Stimulated activated CD8-positive, alpha-beta memory T cell treated with anti-CD3 and anti-CD28 coated beads, Interleukin-7, amount 100 ng/mL, for 24 hours (primary cell): ENCODE results near the gene MRPL54.
"Not testable (repeated sequence)": the region's sequence is repeated elsewhere in the genome, so short reads cannot be mapped to it uniquely, and the experiment has no call there.

Source experiments
- DNase-seq: peaks from one replicate; pipeline ENCODE4 v3.0.0-alpha.2; 2020; ENCODE audit warnings: low read depth

MRPL54 gene

DNA sequence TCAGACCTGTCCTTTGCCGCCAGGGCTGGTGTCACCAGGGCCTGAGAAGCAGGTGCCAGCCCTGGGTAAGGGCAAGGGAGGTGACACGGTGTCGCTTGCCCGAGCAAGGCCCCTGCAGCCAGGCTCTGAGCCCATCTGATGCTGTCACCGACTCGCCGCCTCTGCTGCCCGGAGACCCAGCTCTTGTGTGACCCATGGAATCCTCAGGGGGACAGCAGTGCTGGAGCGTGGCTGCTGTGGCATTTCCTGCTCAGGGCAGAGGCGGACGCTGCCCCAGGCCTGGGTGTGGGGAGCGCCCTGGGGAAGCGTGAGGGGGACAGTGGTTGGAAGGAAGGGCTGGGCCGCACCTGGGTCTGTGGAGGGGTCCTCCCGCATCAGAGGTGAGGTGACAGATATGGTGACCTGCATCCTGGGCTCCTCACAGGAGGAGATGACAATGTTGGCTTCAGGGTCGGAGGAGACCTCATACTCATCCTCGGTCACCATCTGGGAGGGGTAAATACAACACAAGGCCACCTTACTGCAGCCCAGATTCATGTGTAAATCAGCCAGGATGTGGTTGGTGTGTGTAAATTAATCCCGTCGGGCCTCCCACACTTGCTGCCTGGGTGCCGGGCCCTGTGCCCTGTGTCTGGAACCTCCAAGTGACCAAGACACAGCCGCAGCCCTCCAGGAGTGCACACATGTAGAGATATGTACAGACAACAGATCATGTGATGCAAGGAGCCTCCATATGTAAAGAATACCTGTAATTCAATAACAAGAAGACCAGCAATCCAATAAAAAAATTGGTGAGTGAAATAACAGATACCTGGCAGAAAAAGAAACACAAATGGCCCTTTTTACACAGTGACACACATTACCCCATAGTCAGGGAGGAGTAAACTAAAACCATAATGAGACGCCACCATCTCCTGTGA is 51.3 kb downstream of the MRPL54 start:
- no peak for DNase-seq

DNA sequence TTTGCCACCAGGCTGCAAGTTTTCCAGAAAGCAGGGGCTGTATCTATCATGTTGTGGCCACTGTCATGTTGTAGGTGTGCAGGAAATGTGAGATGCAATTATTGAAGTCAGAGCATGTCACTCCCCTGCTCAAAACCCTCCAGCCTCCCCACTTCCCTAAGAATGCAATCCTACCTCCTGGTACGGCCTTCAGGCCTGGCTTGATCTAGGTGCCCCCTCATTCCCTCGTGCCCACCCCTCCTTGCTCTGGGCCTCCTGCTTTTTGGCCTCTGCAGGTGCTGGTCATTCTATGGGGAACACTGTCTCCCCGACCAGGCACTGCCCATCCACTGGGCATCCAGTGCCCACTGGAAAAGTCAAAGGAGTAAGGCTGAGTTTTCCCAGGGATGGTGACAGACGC is 52.2 kb downstream of the MRPL54 start:
- DNase-seq, result no peak

DNA sequence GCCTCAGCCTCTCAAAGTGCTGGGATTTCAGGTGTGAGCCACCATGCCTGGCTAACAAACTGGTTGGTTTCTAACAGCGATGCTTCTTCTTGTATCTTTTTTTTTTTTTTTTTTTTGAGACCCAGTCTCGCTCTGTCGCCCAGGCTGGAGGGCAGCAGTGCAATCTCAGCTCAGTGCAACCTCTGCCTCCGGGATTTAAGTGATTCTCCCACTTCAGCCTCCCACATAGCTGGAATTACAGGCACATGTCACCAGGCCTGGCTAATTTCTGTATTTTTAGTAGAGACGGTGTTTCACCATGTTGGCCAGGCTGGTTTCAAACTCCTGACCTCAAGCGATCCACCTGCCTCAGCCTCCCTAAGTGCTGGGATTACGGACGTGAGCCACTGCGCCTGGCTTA is 53.7 kb downstream of the MRPL54 start:
- not testable (repeated sequence) for DNase-seq

DNA sequence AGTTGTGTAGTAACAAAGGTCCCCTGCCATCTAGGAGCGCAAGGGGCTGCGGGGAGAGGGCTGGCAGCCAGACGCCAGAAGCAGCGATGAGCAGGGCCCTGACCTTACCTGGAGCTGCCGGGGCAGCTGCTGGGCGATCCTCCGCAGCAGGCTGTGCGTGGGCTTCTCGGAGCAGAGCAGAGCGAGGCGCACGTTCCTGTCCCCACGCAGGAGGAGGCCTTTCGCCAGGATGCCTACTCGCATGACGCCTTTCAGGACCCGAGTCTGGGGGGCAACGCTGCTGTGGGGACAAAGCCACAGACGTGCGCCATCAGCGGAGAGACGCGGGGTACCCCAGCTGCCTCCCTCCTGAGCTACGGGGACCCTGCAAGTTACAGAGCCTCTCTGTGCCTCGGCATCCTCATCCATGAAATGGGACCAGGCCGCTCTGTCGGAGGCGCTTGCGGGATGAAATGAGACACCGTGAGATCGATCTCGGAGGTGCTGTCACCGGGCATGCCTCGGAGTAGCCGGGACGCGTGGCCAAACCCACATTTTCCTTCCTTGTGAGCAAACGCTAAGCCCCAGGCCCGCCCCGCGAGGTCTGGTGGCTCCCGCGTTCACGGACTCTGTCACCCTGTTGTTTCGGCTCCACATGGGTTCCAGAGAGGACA is 54.2 kb downstream of the MRPL54 start:
- DNase-seq, result no peak
